22Rv1 (cell line): ENCODE measurements around the gene CLCN3.

Experiments
- H3K27ac ChIP-seq: fragments of 450-650 bp; 2 replicates; pipeline ENCODE4 v1.5.1; 2017
- CTCF ChIP-seq: fragments of 450-650 bp; IDR thresholded peaks from 2 replicates; pipeline ENCODE4 v1.5.1; 2017; ENCODE audit warnings: mild to moderate bottlenecking
- ZFX ChIP-seq: fragments of 450-650 bp; IDR thresholded peaks from 2 replicates; pipeline ENCODE4 v1.6.1; 2017; ENCODE audit warnings: antibody characterized with exemption, borderline replicate concordance

Gene CLCN3

GRCh38 chr4:169611991-169612870, 8.1 kb upstream of the CLCN3 start, which contains the start of gene NEK1:
TSS of gene NEK1 (minus strand) at chr4:169612583. CDS start at chr4:169602630, 9,953 bp downstream.
- TF ChIP-seq CTCF, result no peak

GRCh38 chr4:169612871-169613859, 7.2 kb upstream of the CLCN3 start:
- H3K27ac ChIP-seq, result peak overlapping the region; percentile 54
- TF ChIP-seq CTCF (peak; percentile 71), ZFX (no peak)

More at GRCh38 chr4:169611991-169612870, 8.1 kb upstream of the CLCN3 start, which contains the start of gene NEK1:
- H3K27ac ChIP-seq, result peak within 1 kb of the TSS; percentile 54

GRCh38 chr4:169615467-169616106, 4.8 kb upstream of the CLCN3 start:
- no peak overlapping the region for H3K27ac ChIP-seq
- TF ChIP-seq ZFX (no peak), CTCF (no peak)

- no peak for TF ChIP-seq CTCF
- TF ChIP-seq ZFX, result no peak
Observed at GRCh38 chr4:169616846-169617245, 3.5 kb upstream of the CLCN3 start.

GRCh38 chr4:169617306-169617705, 3.1 kb upstream of the CLCN3 start:
- H3K27ac ChIP-seq, result no peak overlapping the region

More at GRCh38 chr4:169616846-169617245, 3.5 kb upstream of the CLCN3 start:
- no peak overlapping the region for H3K27ac ChIP-seq

GRCh38 chr4:169618286-169618685, 2.1 kb upstream of the CLCN3 start:
- H3K27ac ChIP-seq, result no peak overlapping the region
- no peak for TF ChIP-seq CTCF

More at GRCh38 chr4:169617306-169617705, 3.1 kb upstream of the CLCN3 start:
- TF ChIP-seq CTCF (no peak), ZFX (no peak)
